ENCODE measurements around the gene SYNE2.

SYNE2 gene

DNA sequence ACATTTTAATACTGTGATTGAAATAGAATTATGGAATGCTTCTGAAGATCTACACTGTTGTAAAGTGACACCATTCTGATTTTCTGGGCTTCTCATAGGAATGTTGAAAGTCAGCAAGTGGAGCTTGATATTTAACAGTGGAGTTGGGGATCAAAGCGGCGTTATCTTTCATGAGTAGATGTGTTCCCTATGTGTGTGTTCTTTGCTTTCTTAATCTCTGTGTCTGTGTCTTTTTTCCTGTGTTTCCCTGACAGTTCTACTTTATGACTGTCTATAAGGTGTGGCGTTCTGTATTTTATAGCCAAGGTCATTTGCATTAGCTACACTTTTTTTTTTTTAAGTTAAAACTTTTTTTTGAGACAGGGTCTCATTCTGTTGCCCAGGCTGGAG is 24.7 kb downstream of the SYNE2 start:
- TF ChIP-seq, protein P1, sequence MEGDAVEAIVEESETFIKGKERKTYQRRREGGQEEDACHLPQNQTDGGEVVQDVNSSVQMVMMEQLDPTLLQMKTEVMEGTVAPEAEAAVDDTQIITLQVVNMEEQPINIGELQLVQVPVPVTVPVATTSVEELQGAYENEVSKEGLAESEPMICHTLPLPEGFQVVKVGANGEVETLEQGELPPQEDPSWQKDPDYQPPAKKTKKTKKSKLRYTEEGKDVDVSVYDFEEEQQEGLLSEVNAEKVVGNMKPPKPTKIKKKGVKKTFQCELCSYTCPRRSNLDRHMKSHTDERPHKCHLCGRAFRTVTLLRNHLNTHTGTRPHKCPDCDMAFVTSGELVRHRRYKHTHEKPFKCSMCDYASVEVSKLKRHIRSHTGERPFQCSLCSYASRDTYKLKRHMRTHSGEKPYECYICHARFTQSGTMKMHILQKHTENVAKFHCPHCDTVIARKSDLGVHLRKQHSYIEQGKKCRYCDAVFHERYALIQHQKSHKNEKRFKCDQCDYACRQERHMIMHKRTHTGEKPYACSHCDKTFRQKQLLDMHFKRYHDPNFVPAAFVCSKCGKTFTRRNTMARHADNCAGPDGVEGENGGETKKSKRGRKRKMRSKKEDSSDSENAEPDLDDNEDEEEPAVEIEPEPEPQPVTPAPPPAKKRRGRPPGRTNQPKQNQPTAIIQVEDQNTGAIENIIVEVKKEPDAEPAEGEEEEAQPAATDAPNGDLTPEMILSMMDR (conservative IDR thresholded peaks at IDR 0.05; ENCODE audit: low read length): no peak
- DNase-seq (ENCODE audit: low read depth): no peak
- H3K4me3 ChIP-seq (ENCODE audit: low read length): no peak overlapping the region

DNA sequence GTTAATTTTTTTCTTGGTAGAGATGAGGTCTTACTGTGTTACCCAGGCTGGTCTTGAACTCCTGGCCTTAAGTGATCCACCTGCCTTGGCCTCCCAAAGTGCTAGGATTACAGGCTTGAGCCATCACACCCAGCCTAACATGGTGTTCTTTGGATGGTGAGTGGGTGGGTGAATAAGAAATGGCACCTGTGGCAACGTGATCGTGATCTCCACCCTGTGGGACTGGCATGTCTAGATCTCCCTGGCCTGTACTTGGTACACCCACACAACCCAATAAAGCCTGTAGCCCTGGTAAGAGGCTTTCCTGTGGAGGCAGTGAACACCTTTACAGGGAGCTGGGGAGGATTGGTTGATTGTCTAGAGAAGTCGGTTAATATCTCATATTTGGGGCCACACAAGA is 25.2 kb downstream of the SYNE2 start:
- no peak overlapping the region for H3K4me3 ChIP-seq (ENCODE audit: low read length)
- DNase-seq (ENCODE audit: low read depth): no peak
- TF ChIP-seq, protein P1 (conservative IDR thresholded peaks at IDR 0.05; ENCODE audit: low read length): no peak

DNA sequence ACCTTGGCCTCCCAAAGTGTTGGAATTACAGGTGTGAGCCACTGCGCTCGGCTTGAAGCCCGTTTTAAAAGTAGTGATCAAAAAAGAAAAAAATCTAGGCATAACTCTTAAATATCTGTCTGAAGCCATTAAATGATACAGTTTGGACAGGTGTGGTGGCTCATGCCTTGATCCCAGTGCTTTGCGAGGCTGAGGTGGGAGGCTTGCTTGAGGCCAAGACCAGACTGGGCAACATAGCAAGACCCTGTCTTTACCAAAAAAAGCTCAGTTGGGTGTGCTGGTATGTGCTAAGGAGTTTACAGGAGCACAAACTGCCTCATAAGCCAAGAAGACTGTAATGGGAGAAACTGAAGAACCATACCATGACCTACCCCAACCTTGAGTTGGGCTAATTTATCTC is 26.0 kb downstream of the SYNE2 start:
- TF ChIP-seq, protein P1 (conservative IDR thresholded peaks at IDR 0.05; ENCODE audit: low read length): no peak
- H3K4me3 ChIP-seq (ENCODE audit: low read length): no peak overlapping the region
- DNase-seq (ENCODE audit: low read depth): no peak

DNA sequence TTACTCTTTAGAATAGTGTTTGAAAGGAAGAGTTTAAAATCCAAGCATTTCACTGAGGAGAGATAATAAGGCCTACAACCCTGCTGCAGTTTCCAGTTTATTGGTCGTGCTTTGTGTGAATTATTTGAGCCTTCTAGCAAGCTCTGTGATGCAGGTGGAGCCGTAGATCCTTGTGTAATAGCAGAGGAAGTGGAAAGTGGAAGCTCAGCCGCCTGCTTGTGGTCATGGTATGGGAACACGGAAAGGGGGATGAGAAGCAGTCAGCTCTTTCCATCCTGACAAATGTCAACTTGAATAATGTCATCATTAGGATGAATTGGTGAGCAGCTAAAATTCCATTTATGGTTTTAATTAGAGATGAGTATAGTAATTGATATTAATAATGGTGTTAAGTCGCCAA is 29.1 kb downstream of the SYNE2 start:
- DNase-seq (ENCODE audit: low read depth): no peak
- TF ChIP-seq, protein P1 (conservative IDR thresholded peaks at IDR 0.05; ENCODE audit: low read length): no peak
- H3K4me3 ChIP-seq (ENCODE audit: low read length): no peak overlapping the region

DNA sequence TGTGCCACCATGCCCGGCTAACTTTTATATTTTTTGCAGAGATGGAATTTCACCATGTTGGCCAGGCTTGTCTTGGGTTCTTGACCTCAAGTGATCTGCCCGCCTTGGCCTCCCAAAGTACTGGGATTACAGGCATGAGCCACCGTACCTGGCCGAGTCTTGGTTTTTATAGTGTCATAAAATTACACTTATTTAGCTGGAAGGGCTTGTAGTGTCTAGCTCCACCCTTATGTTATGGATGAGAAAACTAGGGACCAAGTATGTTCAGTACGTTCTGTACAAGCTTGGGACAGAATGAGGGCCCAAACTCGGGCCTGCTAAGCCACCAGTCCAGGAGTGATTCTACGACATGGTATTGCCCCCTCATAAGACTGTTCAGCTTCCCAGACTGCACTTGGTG is 35.1 kb downstream of the SYNE2 start:
- TF ChIP-seq, protein P1 (conservative IDR thresholded peaks at IDR 0.05; ENCODE audit: low read length): no peak
- DNase-seq (ENCODE audit: low read depth): no peak

DNA sequence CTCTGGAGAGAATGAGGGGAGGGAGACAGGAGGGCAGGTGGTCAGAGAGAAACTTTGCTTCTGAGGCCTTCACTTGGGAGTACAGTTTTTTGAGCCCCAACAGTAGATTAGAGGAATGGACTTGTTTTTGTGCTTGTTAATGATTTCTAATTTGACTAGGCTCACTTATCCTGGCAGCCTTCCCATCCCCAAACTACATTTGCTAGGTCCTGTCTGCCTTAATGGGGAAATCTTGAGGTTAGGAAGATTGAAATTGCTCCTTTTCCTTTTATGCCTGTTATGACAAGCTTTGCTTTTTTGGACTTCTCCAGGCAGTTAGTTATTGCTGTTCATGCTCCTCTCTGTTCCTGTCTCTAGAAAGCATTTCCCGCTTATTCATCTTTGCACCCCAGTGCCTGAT is 37.7 kb downstream of the SYNE2 start:
- no peak overlapping the region for H3K4me3 ChIP-seq (ENCODE audit: low read length)
- TF ChIP-seq, protein P1 (conservative IDR thresholded peaks at IDR 0.05; ENCODE audit: low read length): no peak
- DNase-seq (ENCODE audit: low read depth): no peak

More for the DNA sequence above, 35.1 kb downstream of the SYNE2 start:
- no peak overlapping the region for H3K4me3 ChIP-seq (ENCODE audit: low read length)

DNA sequence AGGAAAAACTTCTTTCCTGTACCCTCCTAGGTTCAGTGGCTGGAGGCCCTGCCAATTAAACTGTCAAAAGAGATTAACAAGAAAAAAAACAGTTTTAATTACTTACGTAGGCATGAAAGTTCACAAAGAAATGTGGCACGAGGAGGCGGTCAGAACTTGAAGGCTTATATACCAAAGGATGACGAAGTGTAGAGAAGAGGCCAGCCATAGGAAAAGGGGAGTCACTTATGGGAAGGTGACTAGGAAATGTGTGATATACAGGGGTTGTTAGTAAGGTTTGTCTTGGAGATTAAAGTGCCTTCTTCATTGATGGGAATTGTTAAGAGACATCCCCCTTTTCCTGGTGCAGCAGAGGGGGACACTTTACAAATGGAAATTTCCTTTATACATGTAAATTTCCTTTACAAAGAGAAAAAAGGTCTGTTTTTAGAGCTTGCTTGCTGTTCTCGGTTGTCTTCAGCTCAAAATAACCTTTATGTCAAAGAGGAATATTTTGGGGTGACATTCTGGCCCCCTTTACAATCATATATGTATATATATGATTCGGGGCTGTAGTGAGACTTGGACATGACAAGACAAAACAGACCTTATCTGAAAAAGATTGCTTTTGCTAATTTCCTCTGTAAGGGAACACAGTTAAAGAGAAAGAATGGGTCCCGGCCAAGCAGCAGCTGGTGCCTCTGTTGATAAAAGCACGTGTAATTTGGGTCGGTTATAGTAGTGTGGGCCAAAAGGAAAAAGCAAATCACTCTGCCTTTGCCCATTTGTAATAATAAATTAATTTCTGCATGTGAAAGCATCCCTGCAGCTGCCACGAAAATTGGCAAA is 38.6 kb downstream of the SYNE2 start:
- H3K4me3 ChIP-seq (ENCODE audit: low read length): no peak overlapping the region
- TF ChIP-seq, protein P1 (conservative IDR thresholded peaks at IDR 0.05; ENCODE audit: low read length): no peak
- DNase-seq (ENCODE audit: low read depth): no peak

Data from AG10803 (cell line).